NCI-H1694 treated with DMSO at 0.1 percent for 48 hours (cell line): ENCODE results near the gene TIMM13.
"Not testable (repeated sequence)": the region's sequence is repeated elsewhere in the genome, so short reads cannot be mapped to it uniquely, and the experiment has no call there.

Experiments
- DNase-seq: peaks from one replicate; lab custom pipeline; 2025; lab: John Stamatoyannopoulos, UW

Gene TIMM13

GRCh38 chr19:2427429-2428320 lies at the start of gene TIMM13:
Gene TIMM13, minus strand, starts transcription at chr19:2427586. Its CDS starts 53 bp downstream, at chr19:2427533.
- DNase-seq, result peak; percentile 92

- no peak for DNase-seq
Observed at GRCh38 chr19:2476451-2477140, 49.2 kb upstream of the TIMM13 start.

- DNase-seq, result peak; percentile 65
Observed at GRCh38 chr19:2475702-2476450, 48.5 kb upstream of the TIMM13 start, which contains the start of gene GADD45B. Gene GADD45B, plus strand, starts transcription at chr19:2476127. Its CDS starts 232 bp downstream, at chr19:2476359.

- DNase-seq, result no peak
Observed at GRCh38 chr19:2475018-2475701, 47.8 kb upstream of the TIMM13 start.

- peak; percentile 17 for DNase-seq
Observed at GRCh38 chr19:2474232-2475017, 47.0 kb upstream of the TIMM13 start.

- not testable (repeated sequence) for DNase-seq
Observed at GRCh38 chr19:2469915-2470200, 42.5 kb upstream of the TIMM13 start.

- DNase-seq, result no peak
Observed at GRCh38 chr19:2469102-2469914, 41.9 kb upstream of the TIMM13 start.

GRCh38 chr19:2468596-2468995 lies 41.2 kb upstream of the TIMM13 start:
- DNase-seq, result no peak

GRCh38 chr19:2464389-2464788 lies 37.0 kb upstream of the TIMM13 start:
- DNase-seq, result no peak

GRCh38 chr19:2463694-2464093 lies 36.3 kb upstream of the TIMM13 start:
- not testable (repeated sequence) for DNase-seq

- DNase-seq, result no peak
Observed at GRCh38 chr19:2462635-2463421, 35.4 kb upstream of the TIMM13 start.

- DNase-seq, result no peak
Observed at GRCh38 chr19:2461751-2462634, 34.6 kb upstream of the TIMM13 start.

- no peak for DNase-seq
Observed at GRCh38 chr19:2460245-2460644, 32.9 kb upstream of the TIMM13 start.

GRCh38 chr19:2458776-2459175 lies 31.4 kb upstream of the TIMM13 start:
- not testable (repeated sequence) for DNase-seq

GRCh38 chr19:2458054-2458453 lies 30.7 kb upstream of the TIMM13 start:
- DNase-seq, result no peak

- no peak for DNase-seq
Observed at GRCh38 chr19:2457394-2458037, 30.1 kb upstream of the TIMM13 start.

- DNase-seq, result no peak
Observed at GRCh38 chr19:2455851-2456570, 28.6 kb upstream of the TIMM13 start.
